ENCODE results near the gene ZMYND8.
A peak's percentile ranks its signal among the peaks of the same experiment; 100 is the strongest.
"Not testable (repeated sequence)": the region's sequence is repeated elsewhere in the genome, so short reads cannot be mapped to it uniquely, and the experiment has no call there.

Gene ZMYND8

GRCh38 chr20:47245166-47245565 lies 111.3 kb downstream of the ZMYND8 start:
- DNase-seq (ENCODE audit: low spot score): not testable (repeated sequence)

GRCh38 chr20:47244451-47244850 lies 112.0 kb downstream of the ZMYND8 start:
- no peak for DNase-seq (ENCODE audit: low spot score)

- DNase-seq (ENCODE audit: low spot score): no peak
Measured at GRCh38 chr20:47243532-47244305, 112.8 kb downstream of the ZMYND8 start.

- DNase-seq (ENCODE audit: low spot score): no peak
Measured at GRCh38 chr20:47243003-47243402, 113.5 kb downstream of the ZMYND8 start.

GRCh38 chr20:47241345-47241781 lies 115.1 kb downstream of the ZMYND8 start:
- DNase-seq (ENCODE audit: low spot score): no peak

GRCh38 chr20:47240096-47240495 lies 116.4 kb downstream of the ZMYND8 start:
- not testable (repeated sequence) for DNase-seq (ENCODE audit: low spot score)

- no peak for DNase-seq (ENCODE audit: low spot score)
Measured at GRCh38 chr20:47239719-47240067, 116.8 kb downstream of the ZMYND8 start.

- DNase-seq (ENCODE audit: low spot score): no peak
Measured at GRCh38 chr20:47238780-47239718, 117.5 kb downstream of the ZMYND8 start.

- no peak for DNase-seq (ENCODE audit: low spot score)
Measured at GRCh38 chr20:47237715-47238114, 118.8 kb downstream of the ZMYND8 start.

- no peak for DNase-seq (ENCODE audit: low spot score)
Measured at GRCh38 chr20:47236639-47236900, 119.9 kb downstream of the ZMYND8 start.

GRCh38 chr20:47235853-47236638 lies 120.5 kb downstream of the ZMYND8 start:
- DNase-seq (ENCODE audit: low spot score): no peak

- no peak for DNase-seq (ENCODE audit: low spot score)
Measured at GRCh38 chr20:47235111-47235510, 121.4 kb downstream of the ZMYND8 start.

- DNase-seq (ENCODE audit: low spot score): no peak
Measured at GRCh38 chr20:47233333-47234188, 122.9 kb downstream of the ZMYND8 start.

GRCh38 chr20:47232518-47232917 lies 124.0 kb downstream of the ZMYND8 start:
- no peak for DNase-seq (ENCODE audit: low spot score)

GRCh38 chr20:47231382-47232039 lies 125.0 kb downstream of the ZMYND8 start:
- DNase-seq (ENCODE audit: low spot score): no peak

- DNase-seq (ENCODE audit: low spot score): peak; percentile 42
Measured at GRCh38 chr20:47230811-47231256, 125.7 kb downstream of the ZMYND8 start.

- DNase-seq (ENCODE audit: low spot score): no peak
Measured at GRCh38 chr20:47228654-47229053, 127.8 kb downstream of the ZMYND8 start.

GRCh38 chr20:47227576-47227975 lies 128.9 kb downstream of the ZMYND8 start:
- no peak for DNase-seq (ENCODE audit: low spot score)

- DNase-seq (ENCODE audit: low spot score): no peak
Measured at GRCh38 chr20:47227119-47227518, 129.4 kb downstream of the ZMYND8 start.

- no peak for DNase-seq (ENCODE audit: low spot score)
Measured at GRCh38 chr20:47225458-47225857, 131.0 kb downstream of the ZMYND8 start.

- no peak for DNase-seq (ENCODE audit: low spot score)
Measured at GRCh38 chr20:47224857-47225256, 131.6 kb downstream of the ZMYND8 start.
